Uterus (tissue), 4 donors: ENCODE data around the gene SETDB2. TPM values are rescaled to one million over a fixed set of nuclear protein-coding genes. Genes with fewer than 3 reads are reported as not detected.

Source experiments
- DNase-seq, 2 donors: peaks; one replicate each; pipeline ENCODE4 v3.0.0-alpha.2; 2019 to 2020
- H3K27ac ChIP-seq, 2 donors: fragments of 200-600 bp; sonication (generic); 1 replicate in 1 of 2; 2 replicates in 1 of 2; pipeline ENCODE4 v1.5.1; 2016 to 2018
- H3K27me3 ChIP-seq, 2 donors: fragments of 200-600 bp; sonication (generic); one replicate each; pipeline ENCODE4 v1.5.1; 2018 to 2019; ENCODE audit warnings: control low read depth in 1 of 2
- H3K36me3 ChIP-seq, 2 donors: fragments of 200-600 bp; sonication (generic); one replicate each; pipeline ENCODE4 v1.5.1; 2019; ENCODE audit warnings: control low read depth in 1 of 2
- H3K4me1 ChIP-seq, 2 donors: fragments of 200-600 bp; sonication (generic); one replicate each; pipeline ENCODE4 v1.5.1; 2018 to 2019; ENCODE audit warnings: control low read depth in 1 of 2
- H3K4me3 ChIP-seq, 2 donors: fragments of 200-600 bp; sonication (generic); 1 replicate in 1 of 2; 2 replicates in 1 of 2; pipeline ENCODE4 v1.5.1; 2018 to 2019; ENCODE audit warnings: mild to moderate bottlenecking in 1 of 2
- H3K9me3 ChIP-seq, 2 donors: fragments of 200-600 bp; sonication (generic); one replicate each; pipeline ENCODE4 v1.5.1; 2019; ENCODE audit warnings: control low read depth in 1 of 2
- POLR2A ChIP-seq, 2 donors: fragments of 450-650 bp; IDR thresholded peaks; one replicate each; pipeline ENCODE4 v1.6.1; 2016; ENCODE audit warnings: antibody characterized with exemption in 2 of 2, mild to moderate bottlenecking in 1 of 2, moderate library complexity in 1 of 2
- intact Hi-C: fragments of 100-400 bp; cut with DNase I; formaldehyde crosslinking; loops from one replicate; pipeline ENCODE4 v1.15.1; 2023; ENCODE audit warnings: low total_unique reads
- total RNA-seq, 4 donors: library from RNA; depleted of rRNA in 3 of 4; stranded (reverse); fragments of >200 nt in 3 of 4; gene quantifications; one replicate each; pipeline versions ENCODE4 v1.1.0 to v1.2.4, GENCODE V29; 2014 to 2023
- TF ChIP-seq, protein P1 (sequence below), 4 experiments: fragments of 200-600 bp in 2 of 4; fragments of 450-650 bp in 2 of 4; sonication (generic) in 2 of 4; IDR thresholded peaks; one replicate each; pipeline ENCODE4 v1.5.1; 2016 to 2019; ENCODE audit warnings: antibody characterized with exemption in 4 of 4, mild to moderate bottlenecking in 2 of 4, moderate library complexity in 1 of 4
- donor health status: DM: yes; HTN: yes; CAD: no.

SETDB2 gene
- total RNA-seq, 4 donors from 2014 or later, result 9.5 to 24.1 (median 19.0) TPM

DNA sequence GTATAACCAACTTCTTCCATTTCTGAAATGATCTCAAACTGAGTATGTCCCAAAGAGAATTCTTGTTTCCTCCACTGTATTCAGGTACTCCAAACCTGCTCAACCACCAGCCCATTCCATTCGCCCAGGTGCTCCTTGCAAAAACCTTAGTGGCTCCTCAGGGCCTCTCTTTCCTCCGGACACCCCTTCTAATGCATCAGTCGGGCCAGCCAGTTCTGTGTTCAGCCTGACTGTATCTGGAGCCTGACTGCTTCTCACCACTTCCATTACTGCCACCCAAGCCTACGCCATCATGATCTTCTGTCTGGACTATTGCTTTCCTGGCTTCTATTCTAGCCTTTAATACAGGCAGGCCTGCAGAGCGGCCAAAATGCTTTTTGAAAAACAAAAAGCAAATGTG, 53.2 kb downstream of the SETDB2 start:
- TF ChIP-seq, protein P1, sequence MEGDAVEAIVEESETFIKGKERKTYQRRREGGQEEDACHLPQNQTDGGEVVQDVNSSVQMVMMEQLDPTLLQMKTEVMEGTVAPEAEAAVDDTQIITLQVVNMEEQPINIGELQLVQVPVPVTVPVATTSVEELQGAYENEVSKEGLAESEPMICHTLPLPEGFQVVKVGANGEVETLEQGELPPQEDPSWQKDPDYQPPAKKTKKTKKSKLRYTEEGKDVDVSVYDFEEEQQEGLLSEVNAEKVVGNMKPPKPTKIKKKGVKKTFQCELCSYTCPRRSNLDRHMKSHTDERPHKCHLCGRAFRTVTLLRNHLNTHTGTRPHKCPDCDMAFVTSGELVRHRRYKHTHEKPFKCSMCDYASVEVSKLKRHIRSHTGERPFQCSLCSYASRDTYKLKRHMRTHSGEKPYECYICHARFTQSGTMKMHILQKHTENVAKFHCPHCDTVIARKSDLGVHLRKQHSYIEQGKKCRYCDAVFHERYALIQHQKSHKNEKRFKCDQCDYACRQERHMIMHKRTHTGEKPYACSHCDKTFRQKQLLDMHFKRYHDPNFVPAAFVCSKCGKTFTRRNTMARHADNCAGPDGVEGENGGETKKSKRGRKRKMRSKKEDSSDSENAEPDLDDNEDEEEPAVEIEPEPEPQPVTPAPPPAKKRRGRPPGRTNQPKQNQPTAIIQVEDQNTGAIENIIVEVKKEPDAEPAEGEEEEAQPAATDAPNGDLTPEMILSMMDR (IDR thresholded peaks at IDR 0.05), result no peak
- TF ChIP-seq POLR2A (IDR thresholded peaks at IDR 0.05), result no peak
- no peaks in the 10 kb centered on the region for H3K36me3 ChIP-seq
- H3K4me1 ChIP-seq, result no peaks in the 10 kb centered on the region
- H3K9me3 ChIP-seq, result no peaks in the 10 kb centered on the region
- H3K4me3 ChIP-seq, result no peak overlapping the region
- H3K27me3 ChIP-seq, result no peaks in the 10 kb centered on the region
- intact Hi-C loops, result no loop called here
- no peak for DNase-seq
- peak overlapping the region; percentile 94 for H3K27ac ChIP-seq

DNA sequence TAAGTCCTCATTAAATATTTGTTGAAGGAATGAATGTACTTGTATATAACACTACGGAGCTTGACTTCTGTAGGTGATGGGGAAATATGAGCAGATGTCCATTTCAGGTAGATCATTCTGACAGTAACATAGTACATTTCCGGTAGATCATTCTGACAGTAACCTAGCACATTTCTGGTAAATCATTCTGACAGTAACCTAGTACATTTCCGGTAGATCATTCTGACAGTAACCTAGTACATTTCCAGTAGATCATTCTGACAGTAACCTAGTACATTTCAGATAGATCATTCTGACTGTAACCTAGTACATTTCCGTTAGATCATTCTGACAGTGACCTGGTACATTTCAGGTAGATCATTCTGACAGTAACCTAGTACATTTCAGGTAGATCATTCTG, 54.1 kb downstream of the SETDB2 start:
- Histone ChIP-seq H3K4me1 (no peaks in the 10 kb centered on the region), H3K9me3 (no peaks in the 10 kb centered on the region), H3K4me3 (no peak overlapping the region), H3K27ac (peak overlapping the region in 1 of 2 donors; percentile 6), H3K27me3 (no peaks in the 10 kb centered on the region), H3K36me3 (no peaks in the 10 kb centered on the region)
- DNase-seq, result no peak
- TF ChIP-seq, protein P1 (IDR thresholded peaks at IDR 0.05), result no peak
- no peak for TF ChIP-seq POLR2A (IDR thresholded peaks at IDR 0.05)
- intact Hi-C loops, result no loop called here

DNA sequence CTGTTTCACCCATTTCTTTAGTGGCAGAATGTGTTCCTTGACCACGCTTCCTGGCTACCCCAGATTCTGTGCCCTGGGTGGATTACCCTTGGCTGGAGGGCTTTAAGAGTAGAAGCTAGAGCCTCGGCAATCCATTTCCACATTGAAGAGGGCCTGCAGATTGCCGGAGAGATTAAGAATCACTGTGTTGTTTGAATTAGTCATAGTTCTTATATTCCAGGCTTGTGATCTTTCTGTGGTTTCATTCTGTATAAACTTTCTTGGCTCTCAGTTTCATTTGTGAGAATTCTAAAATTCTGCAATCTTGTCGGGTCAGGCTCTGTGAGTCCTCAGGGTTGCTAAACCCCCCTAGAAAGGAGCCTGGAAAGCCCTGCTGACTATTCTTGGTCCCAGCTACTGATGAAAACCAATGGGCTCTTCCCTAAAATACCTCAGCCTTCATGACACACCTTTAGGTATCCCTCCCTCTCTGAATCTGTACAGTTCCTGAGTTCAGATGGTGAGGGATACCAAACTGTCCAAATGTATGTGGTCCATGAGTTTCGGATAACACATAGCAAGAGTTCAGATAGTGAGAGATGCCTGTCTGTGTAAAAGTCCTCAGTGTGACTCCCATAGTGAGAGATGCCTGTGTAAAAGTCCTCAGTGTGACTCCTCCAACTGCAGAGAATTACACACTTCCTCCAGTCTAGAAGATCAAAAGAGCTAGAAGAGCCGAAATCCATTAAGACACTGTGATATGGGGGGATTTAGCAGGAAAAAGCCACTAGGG, 56.0 kb downstream of the SETDB2 start:
- Histone ChIP-seq H3K27ac (peak overlapping the region in 1 of 2 donors; percentile 15), H3K9me3 (no peaks in the 10 kb centered on the region), H3K4me1 (no peaks in the 10 kb centered on the region), H3K4me3 (no peak overlapping the region), H3K27me3 (no peaks in the 10 kb centered on the region), H3K36me3 (no peaks in the 10 kb centered on the region)
- no peak for TF ChIP-seq POLR2A (IDR thresholded peaks at IDR 0.05)
- TF ChIP-seq, protein P1 (IDR thresholded peaks at IDR 0.05), result no peak
- intact Hi-C loops, result no loop called here
- DNase-seq, result no peak

DNA sequence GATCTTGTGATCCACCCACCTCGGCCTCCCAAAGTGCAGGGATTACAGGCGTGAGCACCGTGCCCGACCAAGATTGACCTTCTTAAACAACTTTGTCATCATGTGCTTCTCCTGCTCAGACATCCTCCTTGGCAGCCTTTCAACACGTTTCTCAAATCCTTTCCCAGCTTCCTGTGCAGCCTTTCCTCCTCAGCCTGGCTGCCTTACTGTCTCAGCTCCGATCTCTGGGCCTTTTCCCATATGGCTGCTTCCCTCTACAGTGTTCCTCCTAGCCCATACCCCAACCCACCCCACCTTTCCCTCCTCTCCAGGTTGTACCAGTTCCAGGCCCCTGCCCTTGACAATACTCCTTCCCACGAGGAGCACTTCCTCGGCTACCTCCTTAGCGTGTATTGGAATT, 58.9 kb downstream of the SETDB2 start:
- Histone ChIP-seq H3K4me3 (no peak overlapping the region), H3K27ac (no peak overlapping the region), H3K27me3 (no peaks in the 10 kb centered on the region), H3K4me1 (no peaks in the 10 kb centered on the region), H3K36me3 (no peaks in the 10 kb centered on the region), H3K9me3 (no peaks in the 10 kb centered on the region)
- TF ChIP-seq, protein P1 (IDR thresholded peaks at IDR 0.05), result no peak
- no peak for TF ChIP-seq POLR2A (IDR thresholded peaks at IDR 0.05)
- DNase-seq, result peak; percentile 27 to 31
- intact Hi-C loops, result no loop called here

DNA sequence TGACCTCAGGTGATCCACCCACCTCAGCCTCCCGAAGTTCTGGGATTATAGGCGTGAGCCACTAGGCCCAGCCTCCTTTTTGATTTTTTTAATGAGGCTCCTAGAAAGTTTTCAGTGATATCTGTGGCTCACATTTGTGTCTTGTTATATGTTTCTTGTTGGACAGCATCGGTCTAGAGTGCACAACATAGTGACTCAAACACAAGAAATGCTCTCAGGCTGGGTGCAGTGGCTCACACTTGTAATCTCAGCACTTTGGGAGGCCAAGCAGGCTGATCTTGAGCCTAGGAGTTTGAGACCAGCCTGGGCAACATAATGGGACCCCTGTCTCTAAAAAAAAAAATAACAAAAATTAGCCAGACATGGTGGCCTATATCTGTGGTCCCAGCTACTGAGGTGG, 59.9 kb downstream of the SETDB2 start:
- no peak for DNase-seq
- TF ChIP-seq, protein P1 (IDR thresholded peaks at IDR 0.05), result no peak
- TF ChIP-seq POLR2A (IDR thresholded peaks at IDR 0.05), result no peak
- no peaks in the 10 kb centered on the region for H3K36me3 ChIP-seq
- no peaks in the 10 kb centered on the region for H3K9me3 ChIP-seq
- no peaks in the 10 kb centered on the region for H3K4me1 ChIP-seq
- H3K4me3 ChIP-seq, result no peak overlapping the region
- no peak overlapping the region for H3K27ac ChIP-seq
- no peaks in the 10 kb centered on the region for H3K27me3 ChIP-seq
- intact Hi-C loops, result no loop called here
